ENCODE data around the gene PRR15L. TPM values are rescaled to one million over a fixed set of nuclear protein-coding genes. Genes with fewer than 3 reads are reported as not detected.

Gene PRR15L
- total RNA-seq, 1 donor from 2014 or later: not detected

DNA sequence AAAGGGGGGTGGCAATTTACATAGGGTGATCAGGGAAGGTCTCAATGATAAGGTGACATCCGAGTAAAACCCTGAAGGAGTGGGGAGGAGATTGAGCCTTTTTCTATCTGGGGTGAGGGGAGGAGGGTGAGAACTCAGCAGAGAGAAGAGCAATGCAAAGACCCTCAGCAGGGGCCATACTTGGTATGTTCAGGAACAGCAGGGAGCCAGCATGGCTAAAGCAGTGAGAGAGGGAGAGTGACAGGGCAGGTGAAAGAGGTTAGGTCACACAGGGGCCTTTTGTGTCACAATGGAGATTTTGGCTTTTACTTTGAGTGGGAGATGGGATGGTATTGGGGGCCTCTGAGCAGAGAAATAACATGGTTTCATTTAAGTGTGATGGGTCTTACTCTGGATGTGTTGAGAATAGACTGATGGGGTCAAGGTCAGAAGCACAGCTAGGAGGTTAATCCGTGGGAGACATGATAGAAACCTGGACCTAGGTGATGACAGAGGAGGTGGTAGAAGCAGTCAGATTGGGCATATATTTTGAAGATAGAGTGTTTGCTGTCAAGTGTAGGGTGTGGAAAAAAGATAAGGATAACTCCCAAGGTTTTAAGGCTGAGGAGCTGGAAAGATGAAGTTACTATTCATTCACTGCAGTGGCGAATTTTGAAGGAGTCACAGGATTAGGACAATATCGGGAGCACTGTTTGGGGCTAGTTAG lies 55.5 kb downstream of the PRR15L start:
- Mint-ChIP-seq H3K4me3 (ENCODE audit: unreplicated experiment) (no peak overlapping the region), H3K27ac (ENCODE audit: unreplicated experiment) (no peak overlapping the region)

More for the DNA sequence above, 55.5 kb downstream of the PRR15L start:
- Mint-ChIP-seq H3K27me3 (ENCODE audit: unreplicated experiment) (no peaks in the 10 kb centered on the region), H3K36me3 (ENCODE audit: unreplicated experiment) (peaks cover 6% of the 10 kb centered on the region), H3K9me3 (ENCODE audit: unreplicated experiment) (no peaks in the 10 kb centered on the region), H3K4me1 (ENCODE audit: unreplicated experiment) (peaks cover 51% of the 10 kb centered on the region)
- DNase-seq (ENCODE audit: extremely low spot score, unreplicated experiment): no peak
- no peak for TF ChIP-seq CTCF (IDR thresholded peaks at IDR 0.05)

Other genes with a start within 250 kb of the PRR15L start
- gene TBX21, start 224.6 kb downstream of the PRR15L start, total RNA-seq: not detected in 2 replicates
- gene OSBPL7, start 136.1 kb downstream of the PRR15L start, total RNA-seq: 16.8 and 18.0 TPM in 2 replicates
- gene MRPL10, start 126.3 kb downstream of the PRR15L start, total RNA-seq: 41.0 and 41.8 TPM in 2 replicates
- gene LRRC46, start 126.2 kb downstream of the PRR15L start, total RNA-seq: 0.54 and 0.84 TPM in 2 replicates
- 25.4 and 25.6 TPM in 2 replicates for gene SCRN2, start 116.6 kb downstream of the PRR15L start, total RNA-seq
- gene SP6, start 106.7 kb downstream of the PRR15L start, total RNA-seq: 0.16 TPM in 1 of 2 replicates, not detected in the other
- 19.9 and 20.7 TPM in 2 replicates for gene SP2, start 61.6 kb downstream of the PRR15L start, total RNA-seq
- gene PNPO, start 16.3 kb downstream of the PRR15L start, total RNA-seq: 9.0 and 9.2 TPM in 2 replicates
- gene CDK5RAP3, start 13.2 kb upstream of the PRR15L start, total RNA-seq: 136 and 148 TPM in 2 replicates
- gene COPZ2, start 79.9 kb upstream of the PRR15L start, total RNA-seq: 49.4 and 53.4 TPM in 2 replicates
- gene NFE2L1, start 90.5 kb upstream of the PRR15L start, total RNA-seq: 250 and 278 TPM in 2 replicates
- gene CBX1, start 143.6 kb upstream of the PRR15L start, total RNA-seq: 74.4 and 76.5 TPM in 2 replicates
- gene SNX11, start 149.9 kb upstream of the PRR15L start, total RNA-seq: 16.2 and 18.3 TPM in 2 replicates